Uterus (tissue), 4 donors: ENCODE measurements around the gene HBD. TPM values are rescaled to one million over a fixed set of nuclear protein-coding genes. Genes with fewer than 3 reads are reported as not detected.

Source experiments
- DNase-seq, 2 donors: peaks; one replicate each; pipeline ENCODE4 v3.0.0-alpha.2; 2019 to 2020
- H3K27ac ChIP-seq, 2 donors: fragments of 200-600 bp; sonication (generic); 1 replicate in 1 of 2; 2 replicates in 1 of 2; pipeline ENCODE4 v1.5.1; 2016 to 2018
- H3K27me3 ChIP-seq, 2 donors: fragments of 200-600 bp; sonication (generic); one replicate each; pipeline ENCODE4 v1.5.1; 2018 to 2019; ENCODE audit warnings: control low read depth in 1 of 2
- H3K36me3 ChIP-seq, 2 donors: fragments of 200-600 bp; sonication (generic); one replicate each; pipeline ENCODE4 v1.5.1; 2019; ENCODE audit warnings: control low read depth in 1 of 2
- H3K4me1 ChIP-seq, 2 donors: fragments of 200-600 bp; sonication (generic); one replicate each; pipeline ENCODE4 v1.5.1; 2018 to 2019; ENCODE audit warnings: control low read depth in 1 of 2
- H3K4me3 ChIP-seq, 2 donors: fragments of 200-600 bp; sonication (generic); 1 replicate in 1 of 2; 2 replicates in 1 of 2; pipeline ENCODE4 v1.5.1; 2018 to 2019; ENCODE audit warnings: mild to moderate bottlenecking in 1 of 2
- H3K9me3 ChIP-seq, 2 donors: fragments of 200-600 bp; sonication (generic); one replicate each; pipeline ENCODE4 v1.5.1; 2019; ENCODE audit warnings: control low read depth in 1 of 2
- CTCF ChIP-seq, 4 experiments: fragments of 200-600 bp in 2 of 4; fragments of 450-650 bp in 2 of 4; sonication (generic) in 2 of 4; IDR thresholded peaks; one replicate each; pipeline ENCODE4 v1.5.1; 2016 to 2019; ENCODE audit warnings: antibody characterized with exemption in 4 of 4, mild to moderate bottlenecking in 2 of 4, moderate library complexity in 1 of 4
- POLR2A ChIP-seq, 2 donors: fragments of 450-650 bp; IDR thresholded peaks; one replicate each; pipeline ENCODE4 v1.6.1; 2016; ENCODE audit warnings: antibody characterized with exemption in 2 of 2, mild to moderate bottlenecking in 1 of 2, moderate library complexity in 1 of 2
- intact Hi-C: fragments of 100-400 bp; cut with DNase I; formaldehyde crosslinking; loops from one replicate; pipeline ENCODE4 v1.15.1; 2023; ENCODE audit warnings: low total_unique reads
- total RNA-seq, 4 donors: library from RNA; depleted of rRNA in 3 of 4; stranded (reverse); fragments of >200 nt in 3 of 4; gene quantifications; one replicate each; pipeline versions ENCODE4 v1.1.0 to v1.2.4, GENCODE V29; 2014 to 2023
- donor health status: DM: yes; HTN: yes; CAD: no.

The HBD gene
- total RNA-seq, 4 donors from 2014 or later: 0.90 TPM; not detected in 3

- Histone ChIP-seq H3K27ac (no peak overlapping the region), H3K36me3 (no peaks in the 10 kb centered on the region), H3K27me3 (no peaks in the 10 kb centered on the region), H3K4me3 (no peak overlapping the region), H3K9me3 (no peaks in the 10 kb centered on the region), H3K4me1 (no peaks in the 10 kb centered on the region)
- no peak for DNase-seq
- TF ChIP-seq POLR2A (IDR thresholded peaks at IDR 0.05) (no peak), CTCF (IDR thresholded peaks at IDR 0.05) (no peak)
- intact Hi-C loops: no loop called here
These were observed 8.9 kb upstream of the HBD start for GRCh38 chr11:5242933-5243815.

GRCh38 chr11:5242208-5242607 lies 7.9 kb upstream of the HBD start:
- DNase-seq: no peak
- Histone ChIP-seq H3K27ac (no peak overlapping the region), H3K36me3 (no peaks in the 10 kb centered on the region), H3K9me3 (no peaks in the 10 kb centered on the region), H3K4me1 (no peaks in the 10 kb centered on the region), H3K27me3 (no peaks in the 10 kb centered on the region), H3K4me3 (no peak overlapping the region)
- intact Hi-C loops: no loop called here
- TF ChIP-seq POLR2A (IDR thresholded peaks at IDR 0.05): no peak
- no peak for TF ChIP-seq CTCF (IDR thresholded peaks at IDR 0.05)

- Histone ChIP-seq H3K4me3 (no peak overlapping the region), H3K27me3 (no peaks in the 10 kb centered on the region), H3K27ac (no peak overlapping the region), H3K9me3 (no peaks in the 10 kb centered on the region), H3K4me1 (no peaks in the 10 kb centered on the region), H3K36me3 (no peaks in the 10 kb centered on the region)
- intact Hi-C loops: no loop called here
- no peak for DNase-seq
- TF ChIP-seq POLR2A (IDR thresholded peaks at IDR 0.05): no peak
- TF ChIP-seq CTCF (IDR thresholded peaks at IDR 0.05): no peak
These were observed 7.2 kb upstream of the HBD start for GRCh38 chr11:5241458-5241857.

GRCh38 chr11:5240458-5240857 lies 6.2 kb upstream of the HBD start:
- Histone ChIP-seq H3K36me3 (no peaks in the 10 kb centered on the region), H3K9me3 (no peaks in the 10 kb centered on the region), H3K27ac (no peak overlapping the region), H3K27me3 (no peaks in the 10 kb centered on the region), H3K4me3 (no peak overlapping the region), H3K4me1 (no peaks in the 10 kb centered on the region)
- intact Hi-C loops: no loop called here
- TF ChIP-seq POLR2A (IDR thresholded peaks at IDR 0.05) (no peak), CTCF (IDR thresholded peaks at IDR 0.05) (no peak)
- DNase-seq: no peak

GRCh38 chr11:5240056-5240455 lies 5.8 kb upstream of the HBD start:
- Histone ChIP-seq H3K27me3 (no peaks in the 10 kb centered on the region), H3K36me3 (no peaks in the 10 kb centered on the region), H3K9me3 (no peaks in the 10 kb centered on the region), H3K4me1 (no peaks in the 10 kb centered on the region), H3K4me3 (no peak overlapping the region), H3K27ac (no peak overlapping the region)
- intact Hi-C loops: no loop called here
- TF ChIP-seq POLR2A (IDR thresholded peaks at IDR 0.05) (no peak), CTCF (IDR thresholded peaks at IDR 0.05) (no peak)
- DNase-seq: no peak
